Activated naive CD8-positive, alpha-beta T cell (primary cell): ENCODE data around the gene BTN2A1.
"Not testable (repeated sequence)": the region's sequence is repeated elsewhere in the genome, so short reads cannot be mapped to it uniquely, and the experiment has no call there.

Experiments used
- H3K27ac Mint-ChIP-seq: one replicate; pipeline ENCODE4 v1.8.0; 2021; ENCODE audit warnings: mixed read lengths
- H3K27me3 Mint-ChIP-seq: one replicate; pipeline ENCODE4 v1.8.0; 2021; ENCODE audit warnings: mixed read lengths
- H3K36me3 Mint-ChIP-seq: one replicate; pipeline ENCODE4 v1.8.0; 2021; ENCODE audit warnings: mixed read lengths
- H3K4me1 Mint-ChIP-seq: one replicate; pipeline ENCODE4 v1.8.0; 2021; ENCODE audit warnings: low read depth, mixed read lengths
- H3K4me3 Mint-ChIP-seq: one replicate; pipeline ENCODE4 v1.8.0; 2021; ENCODE audit warnings: mild to moderate bottlenecking, mixed read lengths
- H3K9me3 Mint-ChIP-seq: one replicate; pipeline ENCODE4 v1.8.0; 2021; ENCODE audit warnings: low read depth, mixed read lengths

Gene BTN2A1

GRCh38 chr6:26457806-26458688 lies at the start of gene BTN2A1:
Gene BTN2A1 (plus strand): TSS chr6:26457955. CDS start chr6:26458637, 682 bp downstream.
- peaks cover 57% of the 10 kb centered on the region for H3K4me1 Mint-ChIP-seq
- H3K9me3 Mint-ChIP-seq: no peaks in the 10 kb centered on the region
- H3K27me3 Mint-ChIP-seq: no peaks in the 10 kb centered on the region
- peak within 1 kb of the TSS; percentile 97 for H3K27ac Mint-ChIP-seq
- H3K36me3 Mint-ChIP-seq: peaks cover 9% of the 10 kb centered on the region
- peak within 1 kb of the TSS; percentile 100 for H3K4me3 Mint-ChIP-seq

- peaks cover 55% of the 10 kb centered on the region for H3K4me1 Mint-ChIP-seq
- H3K27me3 Mint-ChIP-seq: no peaks in the 10 kb centered on the region
- no peaks in the 10 kb centered on the region for H3K9me3 Mint-ChIP-seq
- no peak overlapping the region for H3K4me3 Mint-ChIP-seq
- H3K36me3 Mint-ChIP-seq: peaks cover 7% of the 10 kb centered on the region
- peak overlapping the region; percentile 64 for H3K27ac Mint-ChIP-seq
Measured at GRCh38 chr6:26408828-26409730, 48.7 kb upstream of the BTN2A1 start.

GRCh38 chr6:26411751-26412150 lies 46.0 kb upstream of the BTN2A1 start:
- H3K4me1 Mint-ChIP-seq: peaks cover 30% of the 10 kb centered on the region
- no peak overlapping the region for H3K4me3 Mint-ChIP-seq
- no peaks in the 10 kb centered on the region for H3K9me3 Mint-ChIP-seq
- peaks cover 6% of the 10 kb centered on the region for H3K36me3 Mint-ChIP-seq
- H3K27ac Mint-ChIP-seq: peak overlapping the region; percentile 81
- no peaks in the 10 kb centered on the region for H3K27me3 Mint-ChIP-seq

- Mint-ChIP-seq H3K27me3 (no peaks in the 10 kb centered on the region), H3K36me3 (peaks cover 9% of the 10 kb centered on the region), H3K4me1 (peaks cover 25% of the 10 kb centered on the region), H3K9me3 (peaks cover 3% of the 10 kb centered on the region), H3K27ac (peak overlapping the region; percentile 81), H3K4me3 (no peak overlapping the region)
Measured at GRCh38 chr6:26412228-26412627, 45.5 kb upstream of the BTN2A1 start.

GRCh38 chr6:26412954-26413353 lies 44.8 kb upstream of the BTN2A1 start:
- Mint-ChIP-seq H3K36me3 (peaks cover 12% of the 10 kb centered on the region), H3K9me3 (peaks cover 9% of the 10 kb centered on the region), H3K4me3 (no peak overlapping the region), H3K27me3 (no peaks in the 10 kb centered on the region), H3K4me1 (peaks cover 18% of the 10 kb centered on the region), H3K27ac (peak overlapping the region; percentile 50)

- peaks cover 9% of the 10 kb centered on the region for H3K4me1 Mint-ChIP-seq
- H3K27me3 Mint-ChIP-seq: no peaks in the 10 kb centered on the region
- H3K27ac Mint-ChIP-seq: peak overlapping the region; percentile 2
- H3K36me3 Mint-ChIP-seq: peaks cover 15% of the 10 kb centered on the region
- H3K4me3 Mint-ChIP-seq: no peak overlapping the region
- H3K9me3 Mint-ChIP-seq: peaks cover 9% of the 10 kb centered on the region
Measured at GRCh38 chr6:26414281-26414680, 43.5 kb upstream of the BTN2A1 start.

- Mint-ChIP-seq H3K4me1 (peaks cover 2% of the 10 kb centered on the region), H3K36me3 (peaks cover 15% of the 10 kb centered on the region), H3K9me3 (peaks cover 9% of the 10 kb centered on the region)
Measured at GRCh38 chr6:26415036-26415614, 42.6 kb upstream of the BTN2A1 start.

GRCh38 chr6:26415791-26416190 lies 42.0 kb upstream of the BTN2A1 start:
- no peaks in the 10 kb centered on the region for H3K27me3 Mint-ChIP-seq
- H3K36me3 Mint-ChIP-seq: peaks cover 15% of the 10 kb centered on the region
- peaks cover 2% of the 10 kb centered on the region for H3K4me1 Mint-ChIP-seq
- peaks cover 9% of the 10 kb centered on the region for H3K9me3 Mint-ChIP-seq
- H3K4me3 Mint-ChIP-seq: no peak overlapping the region
- peak overlapping the region; percentile 18 for H3K27ac Mint-ChIP-seq

More at GRCh38 chr6:26415036-26415614, 42.6 kb upstream of the BTN2A1 start:
- H3K27me3 Mint-ChIP-seq: no peaks in the 10 kb centered on the region
- H3K4me3 Mint-ChIP-seq: no peak overlapping the region
- no peak overlapping the region for H3K27ac Mint-ChIP-seq

GRCh38 chr6:26416288-26416687 lies 41.5 kb upstream of the BTN2A1 start:
- Mint-ChIP-seq H3K27ac (no peak overlapping the region), H3K4me3 (no peak overlapping the region), H3K9me3 (peaks cover 9% of the 10 kb centered on the region), H3K27me3 (no peaks in the 10 kb centered on the region), H3K4me1 (peaks cover 2% of the 10 kb centered on the region), H3K36me3 (peaks cover 15% of the 10 kb centered on the region)

GRCh38 chr6:26418077-26418476 lies 39.7 kb upstream of the BTN2A1 start:
- not testable (repeated sequence) for H3K9me3 Mint-ChIP-seq, H3K27ac Mint-ChIP-seq, H3K4me1 Mint-ChIP-seq, H3K27me3 Mint-ChIP-seq, H3K4me3 Mint-ChIP-seq
- H3K36me3 Mint-ChIP-seq: peaks cover 15% of the 10 kb centered on the region

- not testable (repeated sequence) for H3K27ac Mint-ChIP-seq, H3K4me1 Mint-ChIP-seq, H3K27me3 Mint-ChIP-seq, H3K4me3 Mint-ChIP-seq, H3K9me3 Mint-ChIP-seq
- H3K36me3 Mint-ChIP-seq: peaks cover 15% of the 10 kb centered on the region
Measured at GRCh38 chr6:26418795-26419194, 39.0 kb upstream of the BTN2A1 start.

GRCh38 chr6:26420688-26421171 lies 37.0 kb upstream of the BTN2A1 start:
- peaks cover 11% of the 10 kb centered on the region for H3K36me3 Mint-ChIP-seq
- peaks cover 9% of the 10 kb centered on the region for H3K9me3 Mint-ChIP-seq
- peaks cover 9% of the 10 kb centered on the region for H3K4me1 Mint-ChIP-seq
- no peaks in the 10 kb centered on the region for H3K27me3 Mint-ChIP-seq
- no peak overlapping the region for H3K4me3 Mint-ChIP-seq
- H3K27ac Mint-ChIP-seq: no peak overlapping the region

- H3K4me3 Mint-ChIP-seq: no peak overlapping the region
- H3K4me1 Mint-ChIP-seq: peaks cover 11% of the 10 kb centered on the region
- peaks cover 9% of the 10 kb centered on the region for H3K36me3 Mint-ChIP-seq
- peaks cover 9% of the 10 kb centered on the region for H3K9me3 Mint-ChIP-seq
- H3K27ac Mint-ChIP-seq: no peak overlapping the region
- H3K27me3 Mint-ChIP-seq: no peaks in the 10 kb centered on the region
Measured at GRCh38 chr6:26421259-26422144, 36.3 kb upstream of the BTN2A1 start.

GRCh38 chr6:26422329-26422728 lies 35.4 kb upstream of the BTN2A1 start:
- H3K27ac Mint-ChIP-seq: no peak overlapping the region
- peaks cover 11% of the 10 kb centered on the region for H3K4me1 Mint-ChIP-seq
- H3K4me3 Mint-ChIP-seq: peak overlapping the region; percentile 17
- H3K9me3 Mint-ChIP-seq: peaks cover 5% of the 10 kb centered on the region
- peaks cover 11% of the 10 kb centered on the region for H3K36me3 Mint-ChIP-seq
- no peaks in the 10 kb centered on the region for H3K27me3 Mint-ChIP-seq
